Activated naive CD4-positive, alpha-beta T cell (primary cell): Measurements from ENCODE around the gene PMS1.
"Not testable (repeated sequence)": the region's sequence is repeated elsewhere in the genome, so short reads cannot be mapped to it uniquely, and the experiment has no call there.

Experiments used
- DNase-seq, 4 experiments: peaks; one replicate each; lab custom pipeline; 2025; lab: John Stamatoyannopoulos, UW

Gene PMS1

DNA sequence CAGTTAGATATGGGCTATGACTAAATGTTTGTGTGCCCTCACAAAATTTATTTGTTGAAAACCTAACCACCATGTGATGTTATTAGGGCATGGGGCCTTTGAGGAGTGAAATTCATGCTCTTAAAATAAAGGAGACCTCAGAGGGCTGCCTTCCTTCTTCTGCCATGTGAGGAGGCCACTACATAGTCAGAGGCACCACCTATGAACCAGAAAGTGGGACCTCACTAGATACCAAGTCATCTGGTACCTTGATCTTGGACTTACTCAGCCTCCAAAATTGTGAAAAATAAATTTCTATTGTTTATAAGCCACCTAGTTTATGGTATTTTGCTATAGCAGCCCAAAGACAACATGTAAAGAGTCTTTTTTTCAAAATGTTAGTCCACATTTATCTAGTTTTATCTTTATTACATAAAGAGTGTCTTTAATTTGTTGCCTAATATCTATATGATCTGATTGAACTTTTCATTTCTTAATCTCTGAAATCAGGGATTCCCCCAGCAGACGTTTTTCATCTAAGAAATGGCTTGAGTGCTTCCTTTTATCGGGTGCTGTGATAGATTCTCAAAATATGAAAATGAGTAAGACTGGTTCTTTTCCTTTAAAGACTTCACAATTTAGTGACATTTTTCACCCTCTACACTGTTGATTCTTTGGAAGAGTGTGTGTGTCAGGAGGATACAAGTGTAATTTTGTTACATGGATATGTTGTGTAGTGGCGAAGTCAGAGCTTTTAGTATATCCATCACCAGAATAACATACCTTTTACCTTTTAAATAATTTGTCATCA, 34.2 kb downstream of the PMS1 start:
- no peak for DNase-seq

DNA sequence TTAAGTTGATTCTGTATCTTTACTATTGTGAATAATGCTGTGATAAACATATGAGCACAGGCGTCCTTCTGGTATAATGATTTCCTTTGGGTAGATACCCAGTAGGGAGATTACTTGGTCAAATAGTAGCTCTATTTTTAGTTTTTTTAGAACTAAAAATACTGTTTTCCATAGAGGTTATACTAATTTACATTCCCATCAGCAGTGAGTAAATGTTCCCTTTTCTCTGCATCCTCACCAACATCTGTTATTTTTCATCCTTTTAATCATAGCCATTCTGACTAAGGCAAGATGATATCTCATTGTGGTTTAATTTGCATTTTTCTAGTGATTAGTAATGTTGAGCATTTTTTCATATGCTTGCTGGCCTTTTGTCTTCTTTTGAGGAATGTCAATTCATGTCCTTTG, 35.1 kb downstream of the PMS1 start:
- no peak for DNase-seq

DNA sequence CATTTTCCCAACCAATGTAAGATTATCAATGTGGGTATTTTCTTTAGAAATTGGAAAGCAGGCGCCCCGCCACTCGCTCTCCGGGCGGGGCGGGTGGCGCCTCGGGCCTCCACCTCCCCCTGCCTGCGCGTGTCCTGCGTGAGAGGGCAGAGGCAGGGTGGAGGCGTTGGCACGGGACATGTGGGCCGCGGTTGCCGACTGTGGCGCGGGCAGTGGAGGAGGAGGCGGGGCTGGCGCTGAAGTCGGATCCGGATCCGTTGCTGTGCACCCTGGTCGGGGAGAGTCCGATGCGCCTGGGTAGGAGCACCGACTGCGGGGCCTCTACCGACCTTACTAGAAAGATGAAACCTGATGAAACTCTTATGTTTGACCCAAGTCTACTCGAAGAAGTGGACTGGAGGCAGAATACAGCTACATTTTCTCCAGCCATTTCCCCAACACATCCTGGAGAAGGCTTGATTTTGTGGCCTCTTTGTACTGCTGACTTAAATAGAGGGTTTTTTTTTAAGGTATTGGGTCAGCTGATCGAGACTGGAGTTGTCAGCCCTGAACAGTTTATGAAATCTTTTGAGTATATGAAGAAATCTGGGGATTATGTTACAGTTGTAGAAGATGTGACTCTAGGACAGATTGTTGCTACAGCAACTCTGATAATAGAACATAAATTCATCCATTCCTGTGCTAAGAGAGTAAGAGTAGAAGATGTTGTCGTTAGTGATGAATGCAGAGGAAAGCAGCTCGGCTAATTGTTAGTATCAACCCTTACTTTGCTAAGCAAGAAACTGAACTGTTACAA, 37.9 kb downstream of the PMS1 start:
- no peak for DNase-seq

DNA sequence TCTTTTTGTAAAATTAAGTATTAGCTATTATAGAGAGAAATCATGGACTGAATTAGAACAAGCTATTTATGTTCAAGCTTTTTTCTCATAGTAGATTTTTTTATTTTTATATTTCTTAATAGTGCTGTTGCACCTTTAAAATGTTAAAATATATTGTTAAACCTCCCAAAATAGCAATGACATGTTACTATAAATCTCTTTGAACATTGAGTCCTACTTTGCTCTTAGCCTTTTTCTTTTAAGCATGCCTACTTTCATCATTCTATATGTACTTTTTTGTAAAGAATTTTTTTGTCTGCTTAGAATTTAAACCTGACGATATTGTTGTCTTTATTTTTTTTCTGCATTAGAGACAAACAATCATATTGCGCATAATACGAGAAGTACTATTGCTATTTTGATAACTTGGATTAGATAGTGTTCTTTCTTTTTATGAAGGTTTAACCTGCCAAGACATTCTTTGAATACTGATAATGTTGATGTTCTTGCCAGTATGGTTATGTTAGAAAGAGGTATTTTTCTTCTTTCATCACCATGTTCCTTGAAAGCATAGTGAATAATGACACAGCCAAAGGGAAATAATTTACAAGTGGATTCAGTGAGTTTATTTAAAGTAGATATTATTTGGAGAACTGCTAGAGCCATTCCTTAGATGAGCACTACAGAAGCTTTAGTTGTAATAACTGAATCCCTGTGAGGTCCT, 40.6 kb downstream of the PMS1 start:
- DNase-seq = no peak

DNA sequence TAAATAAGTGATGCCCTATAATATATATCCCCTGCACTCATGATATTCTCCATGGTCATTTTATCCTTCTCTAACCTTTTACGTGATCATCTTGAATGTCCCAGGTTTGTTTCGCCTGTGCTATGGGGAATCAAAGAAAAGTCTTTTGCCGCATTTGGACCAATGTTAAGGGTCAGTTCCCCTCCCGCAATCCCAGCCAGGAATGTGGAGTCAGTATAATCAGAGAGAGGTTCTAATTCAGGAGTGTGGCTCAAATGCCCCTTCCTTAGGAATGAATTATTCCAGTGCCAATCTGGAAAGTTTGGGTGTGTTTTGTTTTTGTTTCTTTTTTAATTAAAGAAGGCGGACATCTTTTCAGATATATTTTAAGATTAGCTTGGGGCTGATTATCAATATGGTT, 41.8 kb downstream of the PMS1 start:
- no peak for DNase-seq

DNA sequence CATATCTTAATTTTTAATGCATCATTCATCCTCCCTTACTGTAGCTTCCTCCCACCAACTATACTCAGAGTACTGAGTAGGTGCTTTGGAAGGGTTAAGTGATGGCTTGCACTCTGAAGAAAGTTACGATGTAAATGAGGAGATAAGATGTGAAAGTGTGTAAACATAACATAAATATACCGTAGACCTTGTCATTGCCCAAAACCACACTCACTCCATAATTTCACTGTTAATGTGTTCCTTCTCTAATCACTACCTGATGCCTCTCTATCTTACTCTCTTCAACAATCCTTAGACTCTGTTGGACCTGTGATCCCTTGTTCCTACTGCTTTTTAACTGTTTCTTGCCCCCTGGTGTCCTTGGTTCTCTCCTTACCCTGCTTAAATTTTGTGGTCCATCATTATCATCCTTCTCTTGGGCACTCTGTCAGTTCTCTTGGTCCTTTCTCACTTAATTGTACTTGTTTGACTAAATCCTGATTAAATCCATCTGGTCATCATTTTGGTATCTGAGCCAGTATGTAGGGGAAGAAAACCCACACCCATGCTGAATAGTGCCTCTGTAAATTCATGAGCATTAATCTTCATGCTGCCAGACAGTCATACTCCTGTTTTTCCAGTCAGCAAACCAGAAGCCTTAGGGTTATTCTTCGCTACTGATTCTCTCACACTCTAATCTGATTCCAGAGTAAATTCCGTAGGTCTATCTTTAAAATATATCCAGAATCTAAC, 45.0 kb downstream of the PMS1 start:
- no peak for DNase-seq

DNA sequence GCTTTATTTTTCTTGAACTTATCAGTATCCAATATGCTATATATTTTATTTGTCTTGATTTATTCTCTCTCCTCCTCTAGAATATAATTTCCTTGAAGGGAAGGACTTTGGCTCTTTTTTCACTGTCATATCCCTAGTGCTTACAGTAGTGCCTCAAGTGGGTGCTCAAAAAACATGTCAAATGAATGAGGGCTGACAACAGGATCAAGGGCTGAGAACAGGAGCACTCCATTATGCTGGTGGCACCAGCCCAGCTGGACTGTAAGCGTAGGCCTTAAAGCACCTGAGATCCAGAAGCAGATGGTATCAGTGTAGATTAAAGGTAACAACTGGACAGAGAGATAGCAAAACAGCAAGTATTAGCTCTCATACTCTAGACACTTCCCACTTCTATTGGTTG, 46.3 kb downstream of the PMS1 start:
- DNase-seq = no peak

DNA sequence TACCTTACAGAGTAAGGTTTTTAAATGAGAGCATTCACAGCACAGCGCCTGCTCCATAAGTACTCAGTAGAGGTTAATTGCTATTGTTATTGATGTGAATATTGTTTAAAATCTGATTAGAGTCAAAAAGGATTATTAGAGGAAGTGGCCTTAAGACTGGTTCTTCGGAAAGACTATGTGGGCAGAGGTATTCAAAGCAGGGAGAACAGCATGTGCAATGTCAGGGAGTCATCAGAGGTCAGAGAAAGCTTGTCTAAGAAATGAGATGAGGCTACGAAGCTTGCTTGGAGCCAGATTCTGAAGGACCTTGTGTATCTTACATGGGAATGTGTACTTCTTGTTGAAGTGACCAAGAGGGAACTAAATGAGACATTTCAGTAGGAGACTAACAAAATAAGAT, 49.8 kb downstream of the PMS1 start:
- DNase-seq = no peak

DNA sequence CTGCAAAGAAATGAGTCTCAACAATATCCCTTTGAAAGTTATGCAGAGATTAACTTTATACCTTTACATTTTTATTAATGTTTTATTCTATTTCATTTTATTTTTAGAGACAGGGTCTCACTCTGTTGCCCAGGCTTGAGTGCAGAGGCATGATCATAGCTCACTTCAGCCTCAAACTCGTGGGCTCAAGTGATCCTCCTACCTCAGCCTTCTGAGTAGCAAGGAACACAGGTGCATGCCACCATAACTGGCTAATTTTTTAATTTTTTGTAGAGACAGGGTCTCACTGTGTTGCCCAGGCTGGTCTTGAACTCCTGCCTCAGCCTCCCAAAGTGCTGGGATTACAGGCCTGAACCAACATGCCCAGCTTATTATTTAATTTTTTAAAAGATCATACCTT, 50.4 kb downstream of the PMS1 start:
- DNase-seq = not testable (repeated sequence)

DNA sequence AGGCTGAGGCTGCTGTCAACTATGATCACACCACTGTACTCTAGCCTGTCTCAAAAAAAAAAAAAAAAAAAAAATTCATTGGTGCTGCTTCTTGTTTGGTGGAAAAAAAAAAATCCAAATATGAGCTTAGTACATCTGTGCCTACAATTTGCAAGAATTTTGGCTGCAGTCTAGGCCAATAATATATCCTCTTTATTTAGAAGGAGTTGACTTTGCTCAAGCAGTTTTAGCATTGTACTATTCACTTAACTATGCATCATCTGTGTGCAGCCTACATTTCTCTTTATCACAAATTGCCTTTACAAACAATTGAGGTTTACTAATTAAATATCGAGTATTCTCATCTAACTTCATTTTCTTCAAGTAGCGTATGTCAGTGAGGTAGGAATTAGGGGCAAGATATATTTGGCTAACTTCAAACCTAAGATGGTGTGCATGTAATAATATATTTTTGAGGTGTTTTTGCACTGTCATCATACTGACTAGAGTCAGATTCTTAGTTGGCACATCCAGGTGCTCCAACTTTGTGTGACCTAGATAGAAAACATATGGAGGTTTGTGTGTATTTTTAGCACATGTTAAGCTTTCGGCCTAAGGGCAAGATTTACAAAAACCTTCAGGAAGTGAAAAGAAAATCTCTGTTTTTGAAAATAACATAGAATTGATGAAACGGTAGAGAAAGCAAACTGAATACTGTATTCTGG, 51.8 kb downstream of the PMS1 start:
- no peak for DNase-seq

DNA sequence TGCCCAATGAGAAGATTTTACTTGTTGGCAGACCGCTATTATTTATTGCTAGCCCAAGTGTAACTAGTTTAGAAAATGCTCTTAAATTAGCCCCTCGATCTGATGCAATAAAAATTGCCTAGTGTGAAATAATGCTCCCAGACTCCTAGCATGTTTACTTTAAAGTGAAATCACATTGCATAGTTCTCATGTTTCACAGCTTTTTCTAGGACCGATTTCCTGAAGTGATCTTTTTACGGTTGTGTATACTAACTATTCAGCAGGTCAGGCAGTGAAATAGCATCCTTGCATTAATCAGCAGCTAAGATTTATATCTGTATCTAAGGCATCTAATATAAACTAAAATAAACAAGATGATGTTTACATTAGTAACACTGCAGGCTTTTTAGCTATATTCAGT, 52.4 kb downstream of the PMS1 start:
- DNase-seq = no peak

DNA sequence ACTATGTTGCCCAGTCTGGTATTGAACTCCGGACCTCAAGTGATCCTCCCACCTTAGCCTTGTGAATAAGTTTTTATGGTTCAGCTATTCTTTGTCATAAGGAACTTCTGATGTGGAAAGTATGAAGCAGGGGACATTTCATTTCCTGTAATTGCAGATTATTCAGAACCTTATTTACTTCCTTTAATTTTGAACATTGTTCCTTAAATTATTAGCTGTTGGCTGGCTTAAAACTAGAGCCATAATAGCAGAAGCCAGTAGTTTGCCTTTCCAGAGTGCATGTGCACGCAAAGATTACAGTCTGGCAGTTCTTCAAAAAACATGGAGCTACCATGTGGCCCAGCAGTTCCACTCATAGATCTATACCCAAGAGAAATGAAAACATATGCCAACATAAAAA, 53.1 kb downstream of the PMS1 start:
- DNase-seq = no peak

DNA sequence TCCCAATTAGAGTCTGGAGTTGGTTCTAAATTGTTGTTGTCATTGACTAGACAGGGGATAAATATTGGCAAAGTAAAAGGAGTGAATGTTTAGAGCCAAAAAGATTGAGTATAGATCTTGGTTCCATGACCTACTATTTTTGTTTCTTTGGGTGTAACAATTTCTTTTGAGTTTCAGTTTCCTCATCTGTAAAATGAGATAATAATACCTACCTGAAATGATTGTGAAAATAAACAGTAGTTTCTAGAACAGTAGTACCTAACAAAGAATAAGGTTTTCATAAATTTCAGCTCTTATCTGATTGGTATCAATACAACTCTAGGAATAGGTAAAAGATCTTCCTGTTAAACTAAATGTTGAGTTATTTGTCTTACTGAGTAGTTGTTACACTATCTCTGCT, 56.8 kb downstream of the PMS1 start:
- DNase-seq = no peak

DNA sequence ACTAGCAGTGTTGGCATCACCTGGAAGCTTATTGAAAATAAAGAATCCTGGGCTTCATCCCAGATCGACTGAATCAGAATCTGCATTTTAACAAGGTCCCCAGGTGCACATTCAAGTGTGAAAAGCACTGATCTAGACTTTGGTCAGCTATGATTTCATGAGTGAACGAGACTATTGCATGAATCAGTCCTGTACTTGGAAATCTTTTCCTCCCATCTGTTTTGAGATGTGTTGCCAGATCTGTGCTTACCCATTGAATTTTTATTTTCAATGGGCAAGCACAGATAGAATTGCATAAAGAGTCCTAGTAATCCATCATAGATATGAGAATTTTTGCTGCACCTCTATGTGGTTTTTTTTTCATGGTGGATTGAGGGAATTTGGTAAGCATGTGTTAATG, 64.0 kb downstream of the PMS1 start:
- no peak for DNase-seq

DNA sequence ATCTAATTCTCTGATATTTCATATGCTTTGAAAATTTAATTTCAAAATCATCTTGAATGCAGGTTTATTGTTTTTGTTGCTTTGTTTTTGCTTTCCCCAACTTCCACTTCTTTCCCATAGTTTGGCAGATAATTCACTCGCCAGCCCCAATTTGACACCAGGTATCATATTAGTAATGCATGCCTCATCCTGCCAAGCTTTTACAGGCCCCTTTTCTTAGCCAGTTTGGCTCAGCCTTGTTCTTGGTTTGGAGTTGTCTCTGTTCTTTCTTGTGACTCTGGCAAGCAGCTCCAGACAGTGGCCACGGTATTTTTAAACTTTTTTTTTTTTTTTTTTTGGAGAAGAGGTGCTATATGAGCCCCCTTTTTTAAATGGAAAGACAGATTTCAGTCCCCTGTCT, 65.3 kb downstream of the PMS1 start:
- no peak for DNase-seq

DNA sequence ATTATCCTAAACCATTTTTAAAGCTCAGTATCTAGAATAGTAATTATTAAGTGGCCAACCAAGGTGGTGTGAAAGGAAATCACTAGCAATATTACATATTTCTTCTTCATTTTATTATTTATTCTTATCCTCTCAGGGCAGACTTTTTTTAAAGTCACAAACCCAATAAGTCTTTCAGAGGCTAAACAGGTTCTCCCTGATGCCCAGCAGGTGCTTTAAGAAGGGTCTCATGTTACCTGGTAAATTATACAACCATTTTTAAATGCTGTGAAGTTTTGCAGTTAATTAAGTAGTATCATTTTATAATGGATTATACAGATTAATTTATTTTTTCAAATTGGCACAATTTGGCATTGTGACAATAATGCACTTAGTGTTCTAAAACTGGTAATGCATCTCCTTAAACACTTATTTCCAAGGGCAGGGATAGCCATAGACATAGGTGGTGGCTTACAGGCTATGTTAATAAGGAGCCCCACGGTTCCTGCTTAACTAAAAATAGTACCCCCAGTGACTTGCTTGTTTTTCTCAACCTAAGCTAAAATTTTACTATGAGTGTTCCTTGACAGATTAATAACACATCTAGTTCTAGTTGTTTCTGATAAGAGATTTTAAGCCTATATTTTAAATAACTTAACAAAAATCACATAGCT, 67.0 kb downstream of the PMS1 start:
- DNase-seq = no peak

DNA sequence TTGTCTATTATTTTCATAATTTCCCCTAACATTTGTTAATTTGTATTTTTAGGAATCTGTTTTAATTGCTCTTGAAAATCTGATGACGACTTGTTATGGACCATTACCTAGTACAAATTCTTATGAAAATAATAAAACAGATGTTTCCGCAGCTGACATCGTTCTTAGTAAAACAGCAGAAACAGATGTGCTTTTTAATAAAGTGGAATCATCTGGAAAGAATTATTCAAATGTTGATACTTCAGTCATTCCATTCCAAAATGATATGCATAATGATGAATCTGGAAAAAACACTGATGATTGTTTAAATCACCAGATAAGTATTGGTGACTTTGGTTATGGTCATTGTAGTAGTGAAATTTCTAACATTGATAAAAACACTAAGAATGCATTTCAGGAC, 69.9 kb downstream of the PMS1 start:
- no peak for DNase-seq

DNA sequence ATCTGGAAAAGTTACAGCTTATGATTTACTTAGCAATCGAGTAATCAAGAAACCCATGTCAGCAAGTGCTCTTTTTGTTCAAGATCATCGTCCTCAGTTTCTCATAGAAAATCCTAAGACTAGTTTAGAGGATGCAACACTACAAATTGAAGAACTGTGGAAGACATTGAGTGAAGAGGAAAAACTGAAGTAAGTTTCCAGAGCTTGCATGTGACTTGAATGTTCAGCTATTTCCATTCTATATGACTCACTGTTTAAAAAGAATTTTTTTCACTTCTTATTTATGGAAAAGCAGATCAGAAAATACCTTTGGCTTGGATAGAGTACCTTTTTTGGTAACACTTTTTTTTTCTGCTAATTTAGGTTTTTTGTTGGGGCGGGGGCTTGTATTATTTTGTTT, 70.7 kb downstream of the PMS1 start:
- DNase-seq = no peak

DNA sequence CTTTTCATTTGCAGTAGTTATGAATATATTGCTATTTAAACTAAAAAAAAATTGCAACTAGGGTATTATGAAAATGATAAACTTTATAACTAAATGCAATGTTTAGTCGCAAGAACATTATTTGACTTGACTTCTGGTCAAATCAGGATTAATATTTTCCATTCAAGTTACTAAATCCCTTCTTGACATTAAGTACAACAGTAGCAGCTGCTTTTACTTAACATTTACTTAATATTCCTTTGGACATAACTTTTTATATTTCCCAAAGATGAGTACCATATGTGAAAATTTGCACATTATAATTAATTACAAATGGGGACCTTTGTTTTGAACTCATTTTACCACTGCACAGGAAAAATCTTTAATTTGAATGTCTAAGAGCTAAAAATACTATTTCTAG, 74.0 kb downstream of the PMS1 start:
- DNase-seq = no peak

DNA sequence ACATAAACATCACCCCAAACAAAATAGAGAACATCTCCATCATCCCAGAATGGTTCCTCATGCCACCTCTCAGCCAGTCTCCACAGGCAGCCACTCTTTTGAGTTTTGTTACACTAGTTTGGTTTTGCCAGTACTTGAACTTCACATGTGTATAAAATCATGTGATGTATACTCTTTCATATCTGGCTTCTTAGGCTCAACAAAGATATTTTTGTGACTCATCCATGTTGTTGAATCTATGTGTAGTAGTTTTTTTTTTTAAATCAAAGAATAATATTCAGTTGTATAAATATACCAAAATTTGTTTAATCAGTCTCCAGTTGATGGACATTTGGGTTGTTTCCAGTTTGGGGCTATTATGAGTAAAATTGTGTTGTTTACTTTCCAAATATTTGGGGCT, 75.9 kb downstream of the PMS1 start:
- DNase-seq = no peak

DNA sequence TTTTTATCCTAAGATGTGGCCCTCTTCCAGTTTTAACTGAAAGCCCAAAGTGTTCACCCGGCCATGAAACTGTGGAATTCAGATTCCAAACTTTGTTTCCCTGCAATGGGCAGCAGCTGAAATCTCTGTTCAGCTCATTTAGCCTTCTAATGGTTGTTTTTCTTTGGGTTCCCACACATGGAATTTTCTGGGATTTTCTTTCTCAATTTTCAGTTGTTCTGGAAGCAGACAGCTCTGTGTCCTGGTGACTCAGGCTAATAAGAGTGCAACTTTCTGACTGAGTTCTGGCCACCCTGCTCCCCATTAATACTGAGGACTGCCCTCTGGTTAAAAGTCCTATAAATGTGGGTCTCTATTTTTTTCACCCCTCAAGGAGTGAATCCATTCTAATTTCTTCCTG, 78.5 kb downstream of the PMS1 start:
- no peak for DNase-seq
